GM19099 (cell line): ENCODE measurements around the gene SHB.

Experiments
- POLR2A ChIP-seq: IDR thresholded peaks from 3 replicates; pipeline ENCODE4 v1.6.1; 2011; ENCODE audit warnings: low read depth; ENCODE audit not compliant: insufficient read length; ENCODE audit errors: extremely low read depth

SHB gene

DNA sequence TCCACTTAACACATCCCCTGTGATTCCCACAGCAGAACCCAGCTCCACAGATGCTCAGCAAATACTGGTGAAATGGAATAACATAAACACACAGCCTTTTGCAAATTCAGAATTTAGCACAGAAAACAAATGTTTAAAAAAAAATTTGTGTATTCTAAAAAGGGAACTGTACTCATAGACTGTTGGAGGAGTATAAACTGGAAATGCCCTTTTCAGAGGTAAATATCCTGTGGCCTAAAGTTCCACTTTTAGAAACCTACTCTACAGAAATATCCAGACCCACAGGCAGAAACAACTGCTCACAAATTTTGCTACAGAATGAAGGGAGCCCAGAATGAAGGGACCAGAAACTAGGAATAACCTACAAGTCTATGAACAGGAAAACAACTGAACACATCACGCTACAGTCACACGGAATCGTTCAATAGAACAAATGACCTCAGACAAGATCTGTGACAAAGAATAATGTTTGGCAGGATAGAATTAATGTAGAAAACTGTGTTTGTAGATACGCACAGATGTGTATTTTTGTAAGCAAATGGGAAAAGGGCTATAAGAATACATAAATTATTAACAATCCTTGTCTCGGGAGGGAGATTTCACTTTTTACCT, 78.5 kb downstream of the SHB start:
- TF ChIP-seq POLR2A, result no peak

DNA sequence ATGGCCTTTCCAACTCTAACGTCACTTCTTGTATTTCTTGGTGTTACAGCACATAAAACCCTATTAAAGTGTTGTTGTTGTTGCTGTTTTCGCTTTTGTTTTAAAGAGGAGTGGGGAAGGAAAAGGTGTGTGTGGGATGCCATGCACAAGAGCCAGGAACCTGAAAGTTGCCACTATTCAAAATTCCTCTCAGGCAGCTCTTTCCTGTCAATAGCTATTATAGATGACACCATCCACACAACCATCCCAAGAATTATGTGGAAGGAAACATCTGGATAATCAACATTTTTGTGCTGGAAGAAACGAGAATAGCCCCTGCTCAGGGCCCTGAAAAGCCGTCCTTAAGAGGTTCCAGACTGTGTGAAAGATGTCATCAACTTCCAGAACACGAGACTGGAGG, 79.3 kb downstream of the SHB start:
- TF ChIP-seq POLR2A, result no peak

DNA sequence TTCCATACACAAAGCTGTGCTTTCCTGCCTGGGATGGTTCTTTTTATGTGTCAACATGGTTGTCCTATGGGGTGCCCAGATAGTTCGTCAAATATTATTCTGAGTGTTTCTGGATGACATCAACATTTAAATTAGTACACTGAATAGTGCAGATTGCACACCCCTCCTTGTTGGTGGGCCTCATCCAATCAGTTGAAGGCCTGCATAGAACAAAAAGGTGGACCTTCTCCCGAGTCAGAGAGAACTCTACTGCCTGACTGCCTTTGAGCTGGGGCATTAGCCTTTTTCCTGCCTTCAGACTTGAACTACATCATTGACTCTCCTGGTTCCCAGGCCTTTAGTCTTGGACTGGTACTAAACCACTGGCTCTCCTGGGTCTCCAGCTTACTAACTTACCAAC, 80.4 kb downstream of the SHB start:
- TF ChIP-seq POLR2A, result no peak

DNA sequence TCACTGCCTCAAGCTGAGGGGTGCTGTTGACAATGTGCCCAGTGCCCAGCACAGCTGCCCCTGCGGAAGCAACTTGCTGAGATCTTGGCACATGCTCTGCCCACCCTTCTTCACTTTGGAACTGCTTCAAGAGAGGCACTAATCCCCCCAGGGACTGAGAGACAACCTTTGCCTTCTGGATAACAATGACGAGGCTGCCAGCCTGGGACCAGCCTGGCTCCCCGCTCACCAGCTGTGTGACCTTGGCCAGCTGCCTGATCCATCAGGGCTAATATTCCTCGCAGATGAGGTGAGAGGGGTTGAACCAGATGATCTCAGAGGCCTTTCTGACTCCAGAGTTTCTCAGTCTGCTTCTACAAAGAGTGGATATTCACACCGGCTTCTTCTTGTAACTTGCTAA, 81.0 kb downstream of the SHB start:
- TF ChIP-seq POLR2A, result no peak

DNA sequence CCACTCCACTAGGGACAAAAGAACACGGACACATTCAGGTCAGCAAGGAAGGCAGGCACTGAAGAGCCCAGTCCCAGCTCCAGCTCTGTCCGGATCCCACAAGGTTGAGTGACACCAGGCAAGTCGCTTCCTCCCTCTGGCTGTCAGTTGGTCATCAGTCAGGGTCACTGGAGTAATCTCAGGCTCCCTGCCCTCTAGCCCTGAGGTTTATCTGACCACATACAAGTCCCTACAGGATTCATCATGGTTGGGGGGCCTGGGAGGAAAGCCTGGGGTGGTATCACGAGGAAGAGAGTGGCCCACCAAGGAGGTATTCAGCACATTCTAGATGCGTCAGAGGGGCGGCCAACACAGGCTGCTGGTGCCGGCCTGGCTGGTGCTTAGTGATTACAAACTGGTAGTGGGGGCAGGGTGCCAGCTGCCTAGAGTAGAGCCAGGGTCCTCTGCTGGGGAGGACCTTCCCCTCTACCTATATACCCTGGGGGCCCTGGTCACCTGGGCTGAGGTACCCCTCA, 81.5 kb downstream of the SHB start:
- no peak for TF ChIP-seq POLR2A

DNA sequence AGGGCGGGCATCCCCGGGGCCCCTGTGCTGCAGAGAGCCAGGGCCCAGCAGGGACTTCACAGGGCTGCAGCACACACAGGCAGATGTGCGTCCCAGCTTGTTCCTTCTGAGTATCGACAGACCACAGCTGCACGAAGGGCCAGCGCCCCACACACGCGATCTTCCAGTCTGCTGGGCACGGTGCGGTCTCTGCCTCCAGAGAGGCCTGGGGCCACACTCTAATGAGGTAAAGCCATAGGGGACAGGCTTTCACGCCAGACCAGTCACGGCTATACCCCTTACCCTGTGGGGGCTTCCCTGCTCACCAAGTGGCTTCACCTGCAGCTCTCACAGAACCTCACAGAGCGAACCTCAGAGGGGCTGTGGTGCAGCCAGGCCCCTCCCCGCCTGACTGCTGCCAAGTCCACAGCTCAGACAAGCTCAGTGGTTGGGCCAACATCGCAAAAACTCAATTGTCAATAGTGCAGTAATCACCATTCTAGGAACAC, 82.2 kb downstream of the SHB start:
- no peak for TF ChIP-seq POLR2A

DNA sequence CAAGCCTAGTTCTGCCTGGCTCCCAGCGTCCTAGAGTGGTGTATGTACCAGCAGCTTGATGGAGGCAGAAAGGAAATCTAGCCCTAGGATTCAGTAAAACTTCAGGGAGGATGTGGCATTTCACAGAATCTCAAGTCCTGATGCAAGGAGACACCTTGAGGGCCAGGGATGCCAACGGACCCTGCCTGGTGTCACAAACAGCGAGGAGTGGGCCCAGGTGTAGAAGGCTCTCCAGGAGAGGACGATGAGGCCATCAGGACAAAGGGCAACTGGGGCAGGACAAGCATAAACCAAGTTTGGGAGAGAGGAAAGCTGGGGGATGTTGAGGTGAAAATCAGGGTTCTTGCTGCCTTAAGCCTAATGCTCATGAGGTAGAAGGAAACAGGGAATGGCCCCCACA, 83.0 kb downstream of the SHB start:
- TF ChIP-seq POLR2A, result no peak

DNA sequence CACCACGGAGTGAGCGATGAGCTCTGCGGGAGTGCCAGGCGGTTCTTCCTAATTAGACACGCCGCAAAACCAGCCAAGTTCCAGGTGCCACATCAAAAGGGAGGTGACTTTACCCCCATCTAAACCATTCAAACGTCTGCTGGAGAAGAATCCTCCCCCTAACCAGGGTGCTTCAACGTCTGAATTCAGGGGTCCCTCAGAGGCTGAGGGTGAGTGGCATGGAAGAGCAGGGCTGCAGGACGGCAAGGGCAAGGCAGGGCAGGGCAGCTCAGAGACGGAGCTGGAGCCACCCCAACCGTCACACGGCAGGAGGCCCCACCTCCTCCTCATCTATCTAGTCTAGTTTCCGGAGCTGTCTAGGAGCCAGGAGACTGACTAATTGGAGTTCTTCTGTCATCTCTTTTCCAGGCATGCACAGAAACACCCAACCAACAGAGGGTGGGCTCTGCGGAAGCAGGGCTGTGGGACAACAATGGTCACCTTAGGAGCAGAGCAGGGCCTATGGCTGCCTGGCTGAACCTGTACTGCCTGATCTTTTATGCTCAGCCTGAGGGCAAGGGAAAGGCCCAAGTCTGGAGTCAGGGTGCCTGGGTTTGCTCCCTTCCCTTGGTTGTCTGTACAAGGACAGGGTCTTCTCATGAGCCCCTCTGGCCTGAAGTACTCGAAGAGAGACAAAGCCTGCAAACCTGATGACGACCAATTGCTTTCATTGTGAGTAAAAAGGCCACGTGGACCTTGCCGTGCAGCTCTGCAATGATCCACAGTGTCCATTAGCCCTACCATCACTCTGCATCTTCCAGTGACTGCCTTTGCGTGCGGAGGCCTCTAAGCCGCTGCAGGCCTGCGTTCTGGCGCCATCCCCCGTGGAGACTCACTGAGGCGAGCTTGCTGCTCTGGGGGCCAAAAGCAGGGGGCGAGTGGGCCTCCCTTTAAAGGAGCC, 84.1 kb downstream of the SHB start:
- TF ChIP-seq POLR2A, result no peak

DNA sequence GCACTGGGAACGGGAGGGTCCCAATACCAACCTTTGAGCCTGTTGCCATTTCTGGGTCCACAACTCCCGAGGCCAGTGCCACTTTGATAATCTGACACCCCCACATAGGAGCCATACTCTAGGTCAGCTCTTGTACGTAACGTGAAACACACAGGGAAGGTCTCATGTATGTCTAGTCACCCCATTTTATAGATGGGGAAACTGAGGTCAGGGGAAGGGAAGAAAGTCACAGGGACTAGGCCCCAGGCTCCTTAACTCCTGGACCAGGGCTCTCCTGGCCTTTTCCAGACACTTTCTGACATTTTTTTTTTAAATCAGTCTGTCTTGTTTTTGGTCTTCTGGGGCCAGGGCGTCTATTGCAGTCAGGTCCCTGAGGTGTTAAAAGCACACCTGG, 84.8 kb downstream of the SHB start:
- no peak for TF ChIP-seq POLR2A

DNA sequence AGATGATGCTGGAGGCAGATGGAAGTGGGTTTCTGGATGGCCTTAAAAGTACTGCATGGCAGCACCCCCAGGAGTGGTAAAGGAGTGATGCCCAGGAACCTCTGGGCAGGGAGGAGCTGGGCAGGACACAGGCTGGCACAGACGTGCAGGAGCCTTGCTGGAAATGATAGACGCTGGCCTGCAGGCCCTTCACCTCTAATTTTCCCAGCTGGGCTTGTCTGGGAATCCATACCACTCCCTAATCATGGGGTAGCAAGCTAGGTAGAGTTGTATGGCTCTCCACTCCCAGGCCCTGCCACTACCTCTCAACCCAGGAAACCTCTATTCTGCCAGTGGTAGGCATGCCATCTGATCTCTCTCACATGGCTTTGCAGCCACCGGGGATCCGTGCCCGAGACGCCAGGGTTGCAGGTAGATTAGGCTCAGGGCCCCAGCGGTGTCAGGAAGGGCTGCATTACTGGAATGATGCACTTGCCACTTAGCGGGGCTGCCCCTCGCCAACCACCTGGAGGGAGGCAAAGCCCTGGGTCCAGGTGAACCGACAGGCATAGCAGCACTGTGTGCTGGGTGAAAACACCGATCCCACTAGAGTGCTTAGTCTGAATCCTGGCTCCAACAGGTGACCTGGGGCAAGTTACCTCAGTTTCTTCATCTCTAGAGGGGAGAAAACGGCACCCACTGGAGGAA, 85.5 kb downstream of the SHB start:
- no peak for TF ChIP-seq POLR2A

DNA sequence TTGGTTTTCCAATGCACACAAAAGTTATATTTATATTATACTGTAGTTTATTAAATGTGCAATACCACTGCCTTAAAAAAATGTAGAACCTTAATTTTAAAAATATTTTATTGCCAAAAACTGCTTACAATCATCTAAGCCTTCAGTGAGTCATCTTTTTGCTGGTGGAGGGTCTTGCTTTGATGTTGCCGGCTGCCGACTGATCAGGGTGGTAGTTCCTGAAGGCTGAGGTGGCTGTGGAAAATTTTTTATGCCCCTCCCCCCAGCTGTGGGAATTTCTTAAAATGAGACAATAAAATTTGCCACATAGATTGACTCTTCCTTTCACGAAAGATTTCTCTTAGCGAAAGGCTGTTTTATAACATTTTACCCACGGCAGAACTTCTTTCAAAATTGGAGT, 89.2 kb downstream of the SHB start:
- no peak for TF ChIP-seq POLR2A

DNA sequence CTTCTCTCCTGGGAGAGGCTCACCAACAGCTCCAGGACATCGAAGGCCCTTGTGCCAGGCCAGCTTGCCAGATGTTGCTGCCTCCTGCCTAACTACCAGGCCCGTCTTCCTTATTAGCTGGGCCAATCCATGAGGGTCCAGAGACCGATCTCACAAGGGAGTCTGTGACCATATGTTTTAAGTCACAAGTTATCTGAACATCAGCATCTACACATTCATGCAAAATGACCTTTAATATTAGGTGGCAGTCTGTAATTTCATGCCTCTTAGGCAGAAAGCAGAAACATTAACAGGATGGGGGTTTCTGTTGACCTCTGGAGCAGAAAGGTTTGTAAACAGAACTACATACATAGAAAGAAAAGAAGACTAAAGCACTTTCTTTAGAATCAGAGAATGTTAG, 90.0 kb downstream of the SHB start:
- no peak for TF ChIP-seq POLR2A

DNA sequence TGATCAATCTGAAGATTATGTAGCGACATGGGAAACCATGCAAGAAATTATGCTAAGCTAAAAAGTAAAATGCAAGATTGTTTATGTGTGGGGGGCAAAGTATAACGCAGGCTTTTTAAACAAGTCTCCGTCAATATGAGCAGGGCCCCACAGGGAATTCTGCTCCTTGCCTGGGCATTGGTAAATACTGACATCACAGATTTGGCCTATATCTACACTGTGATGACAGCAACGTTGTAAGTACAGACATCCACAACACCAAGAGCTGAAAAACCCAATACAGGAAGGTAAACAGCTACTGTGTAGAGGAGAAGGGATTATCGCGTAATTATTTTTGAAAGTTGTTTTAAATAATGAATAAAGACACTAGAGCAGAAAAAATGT, 90.6 kb downstream of the SHB start:
- TF ChIP-seq POLR2A, result no peak

DNA sequence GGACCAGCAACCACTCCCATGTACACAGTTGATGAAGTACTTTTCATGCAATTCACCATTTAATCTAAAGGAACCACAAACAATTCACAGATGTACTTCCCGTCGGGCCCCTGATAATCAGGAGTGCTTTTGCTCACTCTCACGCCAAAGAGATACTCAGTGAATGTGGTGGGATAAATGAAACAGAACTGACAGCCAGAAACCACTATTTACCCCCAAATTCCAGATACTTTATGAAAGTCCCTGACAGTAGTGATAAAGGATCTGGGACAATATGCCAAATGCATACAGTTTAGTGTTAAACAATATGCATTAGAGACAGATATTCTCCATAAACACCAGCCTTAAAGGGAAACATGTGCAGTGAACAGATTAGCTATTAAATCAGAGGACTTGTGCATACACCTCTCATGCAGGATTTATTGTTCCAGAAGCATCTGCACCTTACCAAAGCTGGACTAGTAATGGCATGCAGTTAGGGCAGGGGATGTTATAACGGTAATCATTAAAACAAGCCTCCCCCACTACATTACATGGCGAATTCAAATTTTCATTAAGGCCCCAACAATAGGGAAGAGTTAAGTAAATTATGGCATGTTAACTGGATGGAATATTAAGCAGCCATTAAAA, 91.1 kb downstream of the SHB start:
- TF ChIP-seq POLR2A, result no peak
